Measurements from ENCODE around the gene CARD10. TPM values are rescaled to one million over a fixed set of nuclear protein-coding genes. Genes with fewer than 3 reads are reported as not detected.

Gene CARD10
- total RNA-seq, 1 donor from 2014 or later: 10.8 TPM

DNA sequence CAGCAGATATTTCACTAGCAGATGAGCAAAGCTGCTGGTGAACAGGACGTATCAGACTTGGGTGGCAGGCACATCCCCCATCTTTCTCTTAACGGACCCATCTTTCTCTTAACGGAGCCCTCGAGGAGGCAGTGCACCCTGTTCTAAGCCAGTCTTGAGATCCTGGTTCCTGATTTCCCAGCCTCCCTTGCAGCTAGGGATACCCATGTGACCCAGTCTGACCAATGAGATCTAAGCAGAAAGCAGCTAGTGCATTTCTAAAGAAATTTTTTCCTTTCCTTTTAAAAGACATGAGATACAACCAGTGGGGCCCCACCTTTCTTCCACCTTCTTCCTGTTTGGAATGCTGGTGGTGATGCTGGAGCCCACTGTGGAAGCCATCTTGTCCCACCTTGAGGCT lies 78.3 kb downstream of the CARD10 start:
- DNase-seq (ENCODE audit: low spot score): no peak

Other genes with a start within 250 kb of the CARD10 start
- gene CYTH4, start 236.9 kb downstream of the CARD10 start, total RNA-seq: 44.7 TPM
- gene ELFN2, start 91.9 kb downstream of the CARD10 start, total RNA-seq: not detected
- 33.6 TPM for gene MFNG, start 33.0 kb downstream of the CARD10 start, total RNA-seq
- gene CDC42EP1, start 41.1 kb upstream of the CARD10 start, total RNA-seq: 102 TPM
- 0.84 TPM for gene LGALS2, start 60.7 kb upstream of the CARD10 start, total RNA-seq
- 47.3 TPM for gene GGA1, start 89.4 kb upstream of the CARD10 start, total RNA-seq
- gene SH3BP1, start 120.3 kb upstream of the CARD10 start, total RNA-seq: 15.0 TPM
- 8.5 TPM for gene PDXP, start 139.3 kb upstream of the CARD10 start, total RNA-seq
- gene LGALS1, start 156.2 kb upstream of the CARD10 start, total RNA-seq: 1,964 TPM
- gene NOL12, start 166.9 kb upstream of the CARD10 start, total RNA-seq: 17.3 TPM
- gene TRIOBP, start 177.6 kb upstream of the CARD10 start, total RNA-seq: 91.7 TPM